ENCODE results near the gene TTC34. TPM values are rescaled to one million over a fixed set of nuclear protein-coding genes. Genes with fewer than 3 reads are reported as not detected.

Gene TTC34, protein sequence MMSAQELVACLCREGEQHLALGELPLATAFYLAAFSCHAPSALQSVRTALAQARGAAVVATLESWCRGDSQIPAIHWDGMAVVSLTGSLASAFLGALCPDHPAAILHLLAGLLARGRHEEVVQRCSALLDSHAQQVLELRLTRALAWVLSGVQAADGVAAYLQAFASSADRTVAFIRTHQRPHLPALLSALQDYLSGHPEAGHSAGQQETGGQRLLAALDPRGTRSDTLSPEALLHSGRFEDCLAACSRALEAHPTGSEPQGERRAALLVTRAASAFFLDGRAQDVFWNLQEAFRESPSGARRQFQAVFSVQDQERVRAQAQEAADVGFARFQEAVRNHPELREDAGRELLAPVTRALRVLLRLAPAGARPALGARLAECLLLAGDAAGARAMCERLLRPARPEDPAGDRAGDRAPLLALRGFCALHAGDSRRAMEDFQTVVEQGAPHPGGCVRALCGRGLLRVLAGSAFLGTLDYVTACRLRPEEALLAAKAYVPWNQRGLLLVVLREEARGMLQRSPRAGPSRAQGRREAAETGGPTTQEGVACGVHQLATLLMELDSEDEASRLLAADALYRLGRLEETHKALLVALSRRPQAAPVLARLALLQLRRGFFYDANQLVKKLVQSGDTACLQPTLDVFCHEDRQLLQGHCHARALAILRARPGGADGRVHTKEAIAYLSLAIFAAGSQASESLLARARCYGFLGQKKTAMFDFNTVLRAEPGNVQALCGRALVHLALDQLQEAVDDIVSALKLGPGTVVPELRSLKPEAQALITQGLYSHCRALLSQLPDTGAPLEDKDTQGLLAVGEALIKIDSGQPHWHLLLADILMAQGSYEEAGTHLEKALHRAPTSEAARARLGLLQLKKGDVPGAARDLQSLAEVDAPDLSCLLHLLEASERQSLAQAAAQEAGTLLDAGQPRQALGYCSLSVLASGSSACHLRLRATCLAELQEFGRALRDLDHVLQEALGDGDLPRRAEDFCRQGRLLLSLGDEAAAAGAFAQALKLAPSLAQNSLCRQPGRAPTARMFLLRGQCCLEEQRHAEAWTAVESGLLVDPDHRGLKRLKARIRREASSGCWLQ
- under 1 TPM; 0.43 to 0.88 TPM for total RNA-seq

DNA sequence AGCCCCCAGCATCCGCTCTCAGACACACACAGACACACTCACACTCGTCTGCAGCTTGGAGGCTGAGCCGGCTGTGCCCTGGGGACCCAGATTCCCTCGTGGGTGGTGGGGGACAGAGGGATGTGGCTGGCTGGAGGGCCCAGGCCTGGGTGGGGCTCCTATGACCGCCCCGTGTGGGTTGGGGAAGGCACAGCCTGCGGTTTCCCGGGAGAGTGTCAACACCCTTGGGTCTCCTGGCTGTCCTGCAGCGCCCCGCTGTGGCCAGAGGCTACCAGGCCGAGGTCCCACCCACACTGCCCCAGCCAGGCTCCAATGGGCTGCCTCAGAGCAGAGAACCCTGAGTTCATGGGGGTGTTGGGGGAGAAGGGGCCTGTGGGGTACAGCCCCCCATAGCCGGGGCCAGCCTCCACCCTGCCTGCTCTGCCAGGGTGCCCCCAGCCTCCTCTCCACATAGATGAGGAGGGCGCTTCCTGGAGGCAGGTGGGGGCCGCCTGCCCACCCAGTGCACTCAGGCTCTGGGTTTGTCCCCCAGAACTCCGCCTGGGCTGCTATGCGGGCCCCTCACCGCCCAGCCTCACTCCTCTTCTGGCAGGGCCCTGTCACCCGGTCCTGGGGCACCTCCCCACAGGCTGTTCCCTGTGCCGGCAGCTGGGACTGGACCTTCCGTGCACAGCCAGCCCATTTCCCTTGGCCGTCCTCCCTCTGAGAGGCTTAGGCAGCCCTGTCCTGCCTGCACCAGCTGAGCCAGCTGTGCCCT is at the start of gene TTC34:
TSS of gene TTC34 (minus strand) at position 159 of the 757 bp plus-strand sequence. CDS start 866 bp downstream, outside the sequence.
- no peaks in the 10 kb centered on the region for H3K36me3 Mint-ChIP-seq (ENCODE audit: insufficient read depth in 2 of 2)
- no peaks in the 10 kb centered on the region for H3K9me3 Mint-ChIP-seq
- H3K27ac Mint-ChIP-seq: no peak within 1 kb of the TSS
- peaks cover 5% of the 10 kb centered on the region for H3K27me3 Mint-ChIP-seq (ENCODE audit: low read depth)
- H3K4me1 Mint-ChIP-seq (ENCODE audit: low read depth): no peaks in the 10 kb centered on the region
- DNase-seq (peak; percentile 60 to 64), ATAC-seq (replicated peaks in 1 of 2) (peak; percentile 72 to 73)
- no peak within 1 kb of the TSS for H3K4me3 Mint-ChIP-seq

DNA sequence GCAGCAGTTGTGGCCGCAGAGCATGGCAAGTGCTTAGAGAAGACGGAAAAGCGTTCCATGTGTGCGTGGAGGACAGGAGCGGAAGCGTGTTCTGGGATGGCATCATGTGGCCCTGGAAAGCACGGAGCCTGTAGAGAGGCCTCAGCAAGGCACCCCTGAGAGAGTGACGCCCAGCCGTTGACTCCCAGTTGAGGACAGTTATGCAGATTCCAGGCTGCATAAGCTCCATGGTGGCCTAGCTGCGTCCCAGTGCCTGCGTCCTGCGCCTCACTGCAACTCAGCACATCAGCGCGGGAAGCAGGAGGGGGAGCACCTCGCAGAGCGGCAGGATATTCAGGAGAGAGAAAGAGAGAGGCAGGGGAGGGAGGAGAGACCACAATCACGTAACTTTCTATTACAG is 49.0 kb upstream of the TTC34 start:
- Mint-ChIP-seq H3K4me1 (ENCODE audit: low read depth) (no peaks in the 10 kb centered on the region), H3K27me3 (ENCODE audit: low read depth) (no peaks in the 10 kb centered on the region), H3K36me3 (ENCODE audit: insufficient read depth in 2 of 2) (no peaks in the 10 kb centered on the region), H3K9me3 (no peaks in the 10 kb centered on the region), H3K27ac (no peak overlapping the region), H3K4me3 (no peak overlapping the region)
- no peak for ATAC-seq (replicated peaks in 1 of 2)
- no peak for DNase-seq

DNA sequence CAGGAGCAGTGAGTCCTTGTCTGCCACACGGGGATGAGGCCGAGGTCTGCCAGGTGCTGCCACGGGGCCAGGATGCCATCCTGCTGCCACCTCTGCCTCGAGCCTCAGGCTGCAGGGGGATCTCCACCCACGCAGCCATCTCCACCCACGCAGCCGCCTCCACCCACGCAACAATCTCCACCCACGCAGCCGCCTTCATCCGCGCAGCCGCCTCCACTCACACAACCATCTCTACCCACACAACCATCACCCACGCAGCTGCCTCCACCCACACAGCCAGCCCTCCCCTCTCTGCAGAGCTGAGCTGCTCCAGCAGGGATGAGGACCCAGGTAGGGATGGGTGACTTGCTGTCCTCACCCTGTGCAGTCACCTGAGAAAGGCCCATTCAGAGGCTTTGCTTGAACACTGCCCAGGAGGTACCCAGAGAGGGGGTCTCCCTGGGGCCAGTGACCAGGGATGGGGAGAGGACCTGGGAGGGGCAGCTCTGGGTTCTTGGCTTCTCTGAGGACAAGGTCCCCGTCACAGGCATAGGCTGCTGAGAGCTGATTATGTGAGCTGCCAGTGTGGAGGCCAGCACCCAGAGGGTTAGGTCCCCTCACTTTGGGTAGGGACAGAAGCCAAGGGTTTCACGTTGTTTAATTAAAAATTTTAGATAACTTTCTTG is 46.6 kb upstream of the TTC34 start:
- H3K9me3 Mint-ChIP-seq: no peaks in the 10 kb centered on the region

DNA sequence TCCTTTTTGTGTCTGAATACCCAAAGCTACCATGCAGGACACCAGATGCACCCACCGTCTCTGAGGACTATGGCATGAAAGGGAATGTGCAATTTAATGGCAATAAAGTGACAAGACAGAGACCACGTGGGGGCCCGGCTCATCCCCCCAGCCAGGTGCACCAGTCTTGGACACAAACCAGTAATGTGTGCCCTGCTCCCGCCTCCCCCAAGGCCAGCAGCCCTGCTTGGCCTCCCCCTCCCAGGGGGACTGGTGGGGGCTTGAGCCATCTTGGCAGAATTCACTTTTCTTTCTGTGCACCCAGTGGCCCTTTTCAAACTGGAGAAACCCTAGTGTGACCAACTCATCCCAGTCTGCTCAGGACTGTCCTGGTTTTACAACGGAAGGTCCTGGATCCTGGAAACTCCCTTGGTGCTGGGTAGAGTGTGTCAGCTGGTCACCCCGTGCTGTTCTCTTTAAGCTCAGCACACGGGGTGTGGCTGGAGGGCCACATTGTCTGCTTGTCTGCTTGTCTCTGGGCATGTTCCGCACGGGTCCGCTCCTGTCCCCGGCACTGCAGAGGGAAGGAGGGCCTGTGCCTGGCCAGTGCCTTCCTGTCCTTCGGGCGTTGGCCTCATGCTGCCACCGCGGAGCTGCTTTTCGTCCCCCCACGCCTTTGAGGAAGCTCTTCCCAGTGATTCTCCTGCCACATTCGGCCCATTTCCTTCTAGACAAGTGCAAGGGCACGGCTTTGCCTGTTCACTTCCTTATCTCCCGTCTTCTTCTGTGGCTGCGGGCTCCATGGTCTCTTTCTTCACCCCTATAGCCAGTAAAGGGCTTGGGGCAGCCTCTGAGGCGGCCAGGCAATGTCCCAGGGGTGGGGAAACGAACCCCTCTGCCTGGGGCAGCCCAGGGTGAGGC is 45.8 kb upstream of the TTC34 start:
- ATAC-seq (replicated peaks in 1 of 2) (no peak), DNase-seq (no peak)
- no peaks in the 10 kb centered on the region for H3K36me3 Mint-ChIP-seq (ENCODE audit: insufficient read depth in 2 of 2)
- H3K4me3 Mint-ChIP-seq: no peak overlapping the region
- no peaks in the 10 kb centered on the region for H3K4me1 Mint-ChIP-seq (ENCODE audit: low read depth)
- H3K27me3 Mint-ChIP-seq (ENCODE audit: low read depth): no peaks in the 10 kb centered on the region
- no peak overlapping the region for H3K27ac Mint-ChIP-seq
- no peaks in the 10 kb centered on the region for H3K9me3 Mint-ChIP-seq

More for the DNA sequence above, 46.6 kb upstream of the TTC34 start:
- H3K27ac Mint-ChIP-seq: no peak overlapping the region
- no peaks in the 10 kb centered on the region for H3K36me3 Mint-ChIP-seq (ENCODE audit: insufficient read depth in 2 of 2)
- H3K4me1 Mint-ChIP-seq (ENCODE audit: low read depth): no peaks in the 10 kb centered on the region
- H3K4me3 Mint-ChIP-seq: no peak overlapping the region
- ATAC-seq (replicated peaks in 1 of 2) (no peak), DNase-seq (no peak)
- H3K27me3 Mint-ChIP-seq (ENCODE audit: low read depth): no peaks in the 10 kb centered on the region

DNA sequence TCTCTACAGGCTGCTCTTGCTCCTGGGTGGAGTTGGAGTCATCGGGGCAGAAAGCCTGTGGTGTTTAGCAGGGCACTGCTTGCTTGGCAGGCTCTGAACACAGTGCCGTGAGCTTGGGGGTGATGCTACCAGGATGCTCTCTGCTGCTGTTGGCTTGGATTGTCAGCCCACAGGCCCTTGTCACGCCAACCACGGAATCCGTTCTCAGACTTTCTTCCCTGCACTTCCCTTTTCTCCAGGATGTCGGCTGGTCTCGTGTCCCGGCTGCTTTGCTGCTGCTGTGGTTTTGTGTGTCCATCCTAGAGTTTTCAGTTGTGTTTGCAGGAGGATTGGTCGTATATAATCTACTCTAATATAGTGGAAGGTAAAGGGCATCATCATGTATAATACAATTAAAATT is 44.4 kb upstream of the TTC34 start:
- no peak overlapping the region for H3K27ac Mint-ChIP-seq
- ATAC-seq (replicated peaks in 1 of 2) (no peak), DNase-seq (no peak)
- no peaks in the 10 kb centered on the region for H3K36me3 Mint-ChIP-seq (ENCODE audit: insufficient read depth in 2 of 2)
- H3K4me1 Mint-ChIP-seq (ENCODE audit: low read depth): peaks cover 7% of the 10 kb centered on the region
- no peak overlapping the region for H3K4me3 Mint-ChIP-seq
- H3K27me3 Mint-ChIP-seq (ENCODE audit: low read depth): no peaks in the 10 kb centered on the region
- no peaks in the 10 kb centered on the region for H3K9me3 Mint-ChIP-seq

DNA sequence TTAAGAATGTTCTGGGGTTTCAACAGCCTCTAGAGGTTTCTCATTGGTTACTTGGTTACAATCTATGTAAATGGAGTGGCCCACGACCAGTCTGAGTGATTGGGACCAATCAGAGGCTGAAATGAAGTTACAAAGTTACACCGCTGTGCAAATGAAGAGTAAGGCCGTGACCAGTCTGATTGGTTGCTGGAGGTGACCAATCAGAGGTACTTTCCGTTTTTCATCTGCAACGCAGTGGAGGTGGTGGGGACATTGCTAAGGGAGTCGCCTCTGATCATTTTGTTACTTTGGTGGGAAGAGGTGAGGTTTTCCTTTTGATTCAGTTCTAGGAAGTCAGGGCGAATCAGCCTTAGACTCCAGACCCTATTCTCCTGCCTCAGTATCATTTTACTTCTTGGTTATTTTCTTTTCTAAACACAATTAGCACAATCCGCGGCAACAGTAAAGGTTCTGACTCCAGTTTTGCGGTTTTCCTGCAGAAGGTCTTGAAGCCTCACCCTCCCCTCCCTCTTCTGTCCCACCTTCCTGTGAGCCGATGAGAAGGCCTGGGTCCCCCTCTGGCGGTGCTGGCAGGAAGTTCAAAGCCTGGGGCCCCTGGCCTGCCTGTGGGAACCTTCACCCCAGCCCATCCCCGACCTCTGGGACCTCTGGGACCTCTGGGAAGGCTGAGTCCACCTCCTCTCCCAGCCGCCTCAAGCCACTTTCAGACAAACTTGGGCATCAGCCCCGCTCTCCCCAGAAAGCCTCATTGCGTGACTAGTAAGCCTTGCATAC is 38.7 kb upstream of the TTC34 start:
- peak overlapping the region; percentile 29 to 71 for H3K4me3 Mint-ChIP-seq
- H3K36me3 Mint-ChIP-seq (ENCODE audit: insufficient read depth in 2 of 2): no peaks in the 10 kb centered on the region
- peaks cover 23% of the 10 kb centered on the region for H3K4me1 Mint-ChIP-seq (ENCODE audit: low read depth)
- H3K9me3 Mint-ChIP-seq: no peaks in the 10 kb centered on the region
- H3K27me3 Mint-ChIP-seq (ENCODE audit: low read depth): no peaks in the 10 kb centered on the region
- peak overlapping the region; percentile 4 for H3K27ac Mint-ChIP-seq
- DNase-seq: peak; percentile 63 to 68
- ATAC-seq (replicated peaks in 1 of 2): peak; percentile 87 to 92

DNA sequence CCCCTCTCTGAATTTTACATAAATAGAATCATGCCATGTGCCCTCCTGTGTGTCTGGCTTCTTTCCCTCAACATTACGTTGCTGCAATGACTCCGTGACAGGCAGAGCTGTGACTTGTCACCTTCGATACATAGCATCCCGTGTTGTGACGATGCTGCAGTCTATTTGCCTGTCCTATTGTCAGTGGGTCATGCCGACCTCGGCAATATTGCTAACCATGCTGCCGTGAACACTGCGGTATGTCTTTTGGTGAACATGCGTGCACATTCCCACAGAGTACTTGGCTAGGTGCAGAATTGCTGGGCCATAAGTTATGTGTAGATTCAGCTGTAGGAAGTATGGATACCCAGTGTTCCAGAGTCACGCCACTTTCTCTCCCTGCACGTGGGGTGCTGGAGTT is 36.3 kb upstream of the TTC34 start:
- ATAC-seq (replicated peaks in 1 of 2) (no peak), DNase-seq (no peak)
- Mint-ChIP-seq H3K4me1 (ENCODE audit: low read depth) (peaks cover 23% of the 10 kb centered on the region), H3K9me3 (no peaks in the 10 kb centered on the region), H3K36me3 (ENCODE audit: insufficient read depth in 2 of 2) (no peaks in the 10 kb centered on the region), H3K4me3 (no peak overlapping the region), H3K27me3 (ENCODE audit: low read depth) (no peaks in the 10 kb centered on the region), H3K27ac (no peak overlapping the region)

DNA sequence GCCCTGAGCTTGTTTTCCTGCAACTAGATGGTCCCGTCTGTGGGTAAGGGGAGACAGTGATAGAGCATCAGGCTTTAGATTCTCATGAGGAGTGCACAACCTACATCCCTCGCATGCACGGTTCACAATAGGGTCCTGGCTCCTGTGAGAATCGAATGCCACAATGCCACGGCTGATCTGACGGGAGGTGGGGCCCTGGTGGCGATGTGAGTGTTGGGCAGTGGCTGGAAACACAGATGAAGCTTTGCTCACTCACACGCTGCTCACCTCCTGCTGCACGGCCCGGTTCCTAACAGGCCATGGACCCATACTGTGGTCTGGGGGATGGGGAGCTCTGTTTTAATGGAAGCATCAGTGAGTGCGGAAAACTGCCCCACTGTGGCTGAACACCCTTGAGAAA is 35.8 kb upstream of the TTC34 start:
- DNase-seq (no peak), ATAC-seq (replicated peaks in 1 of 2) (no peak)
- Mint-ChIP-seq H3K36me3 (ENCODE audit: insufficient read depth in 2 of 2) (no peaks in the 10 kb centered on the region), H3K4me1 (ENCODE audit: low read depth) (peaks cover 23% of the 10 kb centered on the region), H3K27ac (no peak overlapping the region), H3K4me3 (no peak overlapping the region), H3K9me3 (no peaks in the 10 kb centered on the region), H3K27me3 (ENCODE audit: low read depth) (no peaks in the 10 kb centered on the region)

DNA sequence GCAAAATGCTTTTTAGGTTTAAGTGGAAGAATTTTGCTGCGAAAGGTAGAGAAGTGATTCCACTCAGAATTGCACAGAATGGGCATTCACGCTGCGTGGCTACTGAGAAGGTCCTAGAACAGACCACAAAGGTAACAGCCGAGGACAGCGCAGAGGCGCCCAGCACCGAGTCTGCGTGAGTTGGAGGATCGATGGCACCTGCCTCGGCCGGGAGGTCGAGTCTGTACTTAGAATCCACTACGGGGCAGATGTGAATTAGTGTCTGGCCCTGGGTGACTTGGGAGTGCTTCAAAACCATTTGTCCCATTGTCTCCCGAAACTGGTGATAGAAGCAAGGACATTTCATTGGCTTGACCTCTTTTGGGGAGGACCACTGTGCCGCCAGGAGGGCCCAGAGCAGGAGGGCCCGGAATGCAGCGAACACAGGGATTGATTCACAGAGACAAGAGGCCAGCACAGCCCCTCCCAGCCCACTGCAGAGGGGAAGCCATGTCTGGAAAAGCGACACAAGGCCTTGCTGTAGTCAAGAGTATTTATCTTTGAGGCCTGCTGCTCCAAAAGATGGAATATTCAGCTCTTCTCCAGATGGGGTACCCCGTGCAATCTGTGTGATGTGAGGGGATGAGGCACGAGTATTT is 35.0 kb upstream of the TTC34 start:
- no peak for ATAC-seq (replicated peaks in 1 of 2)
- H3K9me3 Mint-ChIP-seq: no peaks in the 10 kb centered on the region
- no peak overlapping the region for H3K4me3 Mint-ChIP-seq
- H3K27ac Mint-ChIP-seq: no peak overlapping the region
- peaks cover 22% of the 10 kb centered on the region for H3K4me1 Mint-ChIP-seq (ENCODE audit: low read depth)
- H3K27me3 Mint-ChIP-seq (ENCODE audit: low read depth): no peaks in the 10 kb centered on the region
- H3K36me3 Mint-ChIP-seq (ENCODE audit: insufficient read depth in 2 of 2): no peaks in the 10 kb centered on the region
- DNase-seq: no peak

DNA sequence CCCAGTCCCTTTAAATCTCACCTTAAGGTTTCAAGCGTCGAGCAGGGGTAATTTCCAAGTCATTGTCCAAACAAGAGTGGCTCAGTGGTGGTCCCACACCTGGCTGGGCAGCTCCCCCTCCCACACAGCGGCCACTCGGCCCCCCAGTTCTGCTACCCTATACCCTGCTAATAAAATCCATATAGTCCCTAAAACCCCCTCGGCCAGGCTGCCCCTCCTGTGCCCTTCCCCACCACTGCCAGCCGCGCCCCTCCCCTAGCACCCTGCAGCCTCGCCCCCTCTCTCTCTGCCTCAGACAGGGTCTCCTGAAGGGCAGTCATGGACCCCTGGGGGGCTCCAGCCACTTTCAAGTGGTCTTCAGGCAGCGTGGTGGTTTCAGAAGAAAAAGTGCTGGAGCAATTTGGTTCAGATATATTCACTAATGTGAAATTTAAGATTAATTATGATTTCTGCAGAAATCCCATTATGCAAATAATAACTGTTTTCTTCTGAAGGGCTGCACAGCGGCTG is 34.2 kb upstream of the TTC34 start:
- ATAC-seq (replicated peaks in 1 of 2): no peak
- H3K36me3 Mint-ChIP-seq (ENCODE audit: insufficient read depth in 2 of 2): no peaks in the 10 kb centered on the region
- H3K9me3 Mint-ChIP-seq: no peaks in the 10 kb centered on the region
- no peak overlapping the region for H3K4me3 Mint-ChIP-seq
- no peak for DNase-seq
- peaks cover 14% of the 10 kb centered on the region for H3K4me1 Mint-ChIP-seq (ENCODE audit: low read depth)
- no peak overlapping the region for H3K27ac Mint-ChIP-seq
- no peaks in the 10 kb centered on the region for H3K27me3 Mint-ChIP-seq (ENCODE audit: low read depth)
